ENCODE data around the gene UGT1A1. TPM values are rescaled to one million over a fixed set of nuclear protein-coding genes. Genes with fewer than 3 reads are reported as not detected.
A peak's percentile ranks its signal among the peaks of the same experiment; 100 is the strongest.

Gene UGT1A1
- total RNA-seq, 1 experiment from 2014 or later = not detected

- no peak for DNase-seq (ENCODE audit: low read depth)
Measured at GRCh38 chr2:233756429-233757081, 3.5 kb upstream of the UGT1A1 start.

- no peak for DNase-seq (ENCODE audit: low read depth)
Measured at GRCh38 chr2:233758141-233758540, 1.9 kb upstream of the UGT1A1 start.

- no peak for DNase-seq (ENCODE audit: low read depth)
Measured at GRCh38 chr2:233758849-233759248, 1.2 kb upstream of the UGT1A1 start.

- DNase-seq (ENCODE audit: low read depth) = no peak
Measured at GRCh38 chr2:233761040-233761769, 1.1 kb downstream of the UGT1A1 start.

- peak; percentile 51 for DNase-seq (ENCODE audit: low read depth)
Measured at GRCh38 chr2:233764264-233764663, 4.2 kb downstream of the UGT1A1 start.

- no peak for DNase-seq (ENCODE audit: low read depth)
Measured at GRCh38 chr2:233764761-233765160, 4.7 kb downstream of the UGT1A1 start.

- DNase-seq (ENCODE audit: low read depth) = no peak
Measured at GRCh38 chr2:233766416-233766815, 6.3 kb downstream of the UGT1A1 start.

GRCh38 chr2:233768076-233768475, 8.0 kb downstream of the UGT1A1 start:
- no peak for DNase-seq (ENCODE audit: low read depth)

GRCh38 chr2:233769260-233769659, 9.2 kb downstream of the UGT1A1 start:
- DNase-seq (ENCODE audit: low read depth) = no peak

GRCh38 chr2:233772153-233772552, 12.1 kb downstream of the UGT1A1 start:
- DNase-seq (ENCODE audit: low read depth) = no peak

GRCh38 chr2:233772583-233772982, 12.5 kb downstream of the UGT1A1 start:
- DNase-seq (ENCODE audit: low read depth) = no peak

- DNase-seq (ENCODE audit: low read depth) = no peak
Measured at GRCh38 chr2:233773854-233774253, 13.8 kb downstream of the UGT1A1 start.

- no peak for DNase-seq (ENCODE audit: low read depth)
Measured at GRCh38 chr2:233775414-233775813, 15.3 kb downstream of the UGT1A1 start.

- no peak for DNase-seq (ENCODE audit: low read depth)
Measured at GRCh38 chr2:233778030-233778429, 18.0 kb downstream of the UGT1A1 start, which contains the start of gene MROH2A. MROH2A (plus strand) TSS chr2:233778330; CDS start chr2:233779359, 1,029 bp downstream.

GRCh38 chr2:233779722-233780121, 19.7 kb downstream of the UGT1A1 start:
- DNase-seq (ENCODE audit: low read depth) = no peak

GRCh38 chr2:233780771-233781170, 20.7 kb downstream of the UGT1A1 start:
- no peak for DNase-seq (ENCODE audit: low read depth)

GRCh38 chr2:233789554-233789953, 29.5 kb downstream of the UGT1A1 start:
- DNase-seq (ENCODE audit: low read depth) = no peak

- DNase-seq (ENCODE audit: low read depth) = no peak
Measured at GRCh38 chr2:233791151-233791882, 31.2 kb downstream of the UGT1A1 start.

- DNase-seq (ENCODE audit: low read depth) = no peak
Measured at GRCh38 chr2:233791883-233792329, 31.8 kb downstream of the UGT1A1 start.

GRCh38 chr2:233792720-233793119, 32.6 kb downstream of the UGT1A1 start:
- no peak for DNase-seq (ENCODE audit: low read depth)

- no peak for DNase-seq (ENCODE audit: low read depth)
Measured at GRCh38 chr2:233793465-233794127, 33.5 kb downstream of the UGT1A1 start.

All from LHCN-M2 (cell line).